ENCODE measurements around the gene SKAP1.

The SKAP1 gene

DNA sequence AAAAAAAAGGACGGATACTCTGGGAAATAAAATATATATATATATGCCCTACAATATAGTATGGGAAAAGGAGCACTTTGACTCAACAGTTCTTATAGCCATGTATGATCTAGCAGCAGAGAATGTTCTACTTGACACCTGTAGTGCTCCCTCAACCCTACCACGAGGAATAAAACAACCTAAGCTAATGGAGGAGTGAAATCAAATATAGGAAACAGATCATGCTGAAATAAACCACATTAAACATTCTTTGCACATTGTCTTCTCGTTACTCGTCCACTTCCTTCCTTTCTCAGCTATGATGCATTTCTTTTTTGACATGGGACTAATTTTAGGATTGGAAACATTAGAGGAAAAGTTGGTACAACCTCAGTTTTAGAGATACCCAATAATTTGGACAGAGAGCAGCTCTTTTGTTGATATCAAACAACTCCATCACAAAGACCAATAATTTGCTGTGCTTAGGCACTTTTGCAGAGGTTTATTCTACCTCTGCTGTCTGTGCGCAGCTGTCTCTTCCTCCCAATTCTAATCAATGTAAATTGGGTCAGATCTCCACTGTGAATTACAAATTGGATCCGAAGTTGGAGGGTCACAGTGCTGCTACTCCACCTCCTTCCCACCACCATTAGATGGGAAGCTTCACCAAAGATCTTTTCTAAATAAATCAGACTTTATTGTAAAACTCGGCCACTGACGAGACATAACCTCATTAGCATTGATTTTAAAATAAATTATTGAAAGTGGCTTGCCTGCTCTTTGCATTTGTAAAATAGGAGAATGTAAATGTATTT is 256.6 kb downstream of the SKAP1 start:
- no peak for DNase-seq (ENCODE audit: low spot score)

DNA sequence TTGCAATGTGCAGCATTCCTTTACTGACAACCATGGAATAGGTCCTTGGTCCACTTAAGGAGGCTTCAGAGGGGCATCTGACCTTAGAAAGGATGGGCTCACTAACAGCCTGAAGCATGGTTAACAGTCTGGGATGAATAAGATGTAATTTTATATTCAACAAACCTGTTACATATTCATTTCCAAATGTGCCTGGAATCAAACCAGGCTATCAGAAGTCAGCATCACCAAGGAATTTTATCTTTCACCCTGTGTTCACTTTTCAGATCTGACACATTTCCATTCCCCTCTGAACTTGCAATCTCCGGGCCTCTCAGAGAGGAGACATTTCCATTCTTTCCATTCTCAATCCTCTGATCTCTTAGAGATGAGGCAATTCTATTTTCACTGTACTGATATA is 260.1 kb downstream of the SKAP1 start:
- no peak for DNase-seq (ENCODE audit: low spot score)

DNA sequence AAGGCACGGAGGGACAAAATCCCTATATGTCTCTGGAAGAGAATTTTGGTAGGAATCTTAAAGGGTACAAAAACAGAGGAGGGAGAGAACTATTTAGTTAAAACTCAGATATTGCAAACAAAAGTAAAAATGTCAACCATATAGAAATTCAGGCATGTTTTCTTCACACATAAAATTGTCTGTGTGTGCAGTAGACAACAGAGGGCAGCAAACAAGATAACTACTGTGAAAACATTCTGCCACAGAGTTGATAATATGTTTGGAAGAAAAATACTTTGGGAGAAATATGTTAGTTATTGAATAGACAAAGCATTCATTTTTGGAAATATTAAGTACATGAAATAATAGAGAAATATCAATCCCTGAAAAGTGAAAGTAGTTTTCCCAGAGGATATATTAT is 266.2 kb downstream of the SKAP1 start:
- no peak for DNase-seq (ENCODE audit: low spot score)

DNA sequence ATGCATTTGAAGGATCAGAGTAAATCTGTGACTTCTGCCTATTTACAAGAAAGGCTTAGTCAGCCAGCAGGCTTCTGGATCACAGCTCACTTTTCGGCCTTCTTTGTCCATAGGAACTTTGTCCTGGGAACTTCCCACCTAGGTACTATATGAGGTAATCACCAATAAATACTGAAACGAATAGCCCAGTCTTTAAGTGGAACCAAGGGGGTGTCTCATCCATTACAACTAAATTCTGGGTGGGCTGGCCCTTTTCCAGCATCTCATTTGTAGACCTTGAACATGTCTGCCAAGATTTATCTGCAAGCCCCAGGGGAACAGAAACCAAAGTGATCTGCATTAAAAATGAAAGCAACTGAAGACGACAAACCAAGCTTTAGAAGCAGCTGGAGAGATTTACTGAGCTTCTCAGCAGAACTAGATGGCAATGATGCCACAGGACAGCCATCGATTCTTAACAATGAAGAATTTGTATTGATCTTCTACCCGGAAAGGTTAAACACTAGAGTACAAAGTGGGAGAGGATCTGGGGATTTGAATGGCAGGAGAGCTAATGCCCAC is 267.0 kb downstream of the SKAP1 start:
- DNase-seq (ENCODE audit: low spot score) = no peak

DNA sequence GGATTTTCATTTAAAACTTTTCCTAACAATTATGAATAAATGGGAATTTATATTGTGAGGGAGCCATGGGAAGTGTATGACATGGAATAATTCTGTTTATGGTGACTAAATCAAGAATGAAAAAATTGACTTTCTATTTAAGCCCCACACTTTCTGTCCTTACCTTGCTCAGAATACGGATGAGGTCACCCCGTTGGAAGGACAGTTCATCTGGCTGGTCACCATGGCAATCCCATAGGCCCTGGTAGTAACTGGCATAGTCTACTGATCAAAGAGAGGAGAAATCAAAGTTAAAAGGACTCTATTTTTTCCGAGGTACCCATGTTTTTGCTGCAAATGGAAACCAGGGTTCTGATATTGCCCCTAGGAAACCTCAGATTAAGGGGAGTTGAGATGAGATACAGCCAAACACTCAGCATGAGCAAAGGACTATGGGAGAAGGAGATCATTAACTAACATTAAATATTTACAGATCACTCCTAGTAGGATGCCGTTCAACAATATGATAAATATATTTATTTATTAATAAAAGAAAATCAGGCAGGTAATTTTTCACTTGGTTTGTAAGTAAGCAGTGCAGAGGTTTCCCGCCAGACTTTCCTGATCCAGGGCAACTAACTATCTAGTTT is 267.6 kb downstream of the SKAP1 start:
- DNase-seq (ENCODE audit: low spot score) = no peak

DNA sequence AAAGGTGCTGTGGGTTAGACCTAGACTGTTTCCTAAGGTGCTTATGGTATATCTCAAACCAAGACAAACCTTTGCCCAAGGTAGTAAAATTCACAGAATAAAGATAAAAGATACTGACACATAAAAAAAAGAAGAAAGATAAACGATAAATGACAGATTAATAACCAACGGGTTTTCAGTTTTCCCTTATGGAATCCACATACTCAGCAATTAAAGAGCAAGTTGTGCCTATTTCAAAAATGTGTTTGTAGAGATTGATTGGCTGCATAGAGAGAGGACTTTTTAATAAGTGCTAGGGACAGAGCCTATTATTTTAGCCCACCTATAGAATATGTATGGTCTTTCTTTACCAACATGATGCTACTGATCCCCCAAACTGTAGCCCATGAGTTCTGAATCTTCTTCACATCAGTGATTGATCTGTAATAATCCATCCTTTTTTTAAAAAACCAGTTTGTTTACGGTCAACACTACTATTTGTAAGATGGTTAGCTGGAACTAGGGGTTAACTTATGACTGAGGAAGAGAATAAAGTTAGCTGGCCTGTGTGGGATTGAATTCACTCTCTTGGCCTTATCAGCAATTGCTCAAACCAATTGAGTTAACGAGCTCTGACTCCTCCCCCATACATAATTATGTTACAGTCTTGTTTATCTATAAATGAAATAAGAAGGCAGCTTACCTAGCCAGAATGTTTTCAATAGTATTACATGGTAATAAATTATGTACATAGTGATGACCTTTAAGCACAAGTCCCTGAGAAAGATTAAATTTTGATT is 268.7 kb downstream of the SKAP1 start:
- no peak for DNase-seq (ENCODE audit: low spot score)

DNA sequence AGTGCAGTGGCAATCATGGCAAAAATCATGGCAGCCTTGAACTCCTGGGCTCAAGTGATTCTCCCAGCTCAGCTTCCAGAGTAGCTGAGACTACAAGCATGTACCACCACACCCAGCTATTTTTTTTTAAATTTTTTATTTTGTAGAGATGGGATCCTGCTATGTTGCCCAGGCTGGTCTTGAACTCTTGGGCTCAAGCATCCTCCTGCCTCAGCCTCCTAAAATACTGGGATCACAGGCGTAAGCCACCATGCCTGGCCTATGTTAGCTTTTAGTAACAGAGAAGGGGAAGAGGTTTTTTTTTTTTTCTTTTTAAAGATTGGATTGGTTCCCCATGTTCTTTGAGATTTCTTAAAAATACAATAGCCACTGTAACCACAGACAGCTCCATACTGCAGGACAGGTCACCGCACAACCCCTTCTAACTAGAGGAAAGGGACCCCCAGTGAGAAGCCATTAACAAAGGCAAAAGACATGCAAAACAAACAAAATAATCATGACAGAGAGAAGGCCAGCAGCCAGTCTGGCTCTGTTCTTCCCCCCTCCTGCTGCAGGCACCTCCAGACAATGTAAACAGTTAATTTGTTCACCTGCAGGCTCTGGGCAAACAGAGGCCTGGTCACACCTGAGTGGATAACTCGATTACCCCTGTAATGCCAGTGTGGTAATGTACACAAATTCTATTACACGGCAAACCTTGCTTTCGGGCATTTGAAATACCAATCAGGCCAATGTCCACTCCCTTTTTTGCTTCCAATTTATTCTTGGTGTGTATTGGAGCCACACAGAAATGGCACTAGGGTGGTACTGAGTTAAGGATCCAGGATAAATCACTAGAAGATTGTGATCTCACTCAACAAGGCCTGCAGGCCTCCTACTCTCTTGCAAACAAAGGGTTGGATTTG is 269.6 kb downstream of the SKAP1 start:
- DNase-seq (ENCODE audit: low spot score) = no peak

DNA sequence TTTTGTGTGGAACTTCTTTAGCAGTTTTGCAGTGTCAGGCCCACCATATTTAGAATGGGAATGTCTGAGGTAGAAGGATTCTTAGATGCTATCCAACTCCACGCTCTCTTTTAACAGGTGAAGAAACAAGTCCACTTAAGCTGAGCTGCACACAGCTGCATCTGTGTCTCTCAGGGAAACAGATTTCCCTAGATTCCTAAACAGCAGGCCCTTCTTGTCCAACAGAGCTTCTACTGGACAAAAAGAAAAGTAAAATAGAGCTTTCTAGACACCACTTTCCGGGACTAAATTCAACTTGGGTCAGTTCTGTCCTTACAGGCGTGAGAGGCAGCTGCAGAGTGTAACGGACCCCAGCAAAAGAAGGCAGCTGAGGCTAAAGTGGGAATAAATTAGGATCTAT is 270.8 kb downstream of the SKAP1 start:
- DNase-seq (ENCODE audit: low spot score) = no peak

DNA sequence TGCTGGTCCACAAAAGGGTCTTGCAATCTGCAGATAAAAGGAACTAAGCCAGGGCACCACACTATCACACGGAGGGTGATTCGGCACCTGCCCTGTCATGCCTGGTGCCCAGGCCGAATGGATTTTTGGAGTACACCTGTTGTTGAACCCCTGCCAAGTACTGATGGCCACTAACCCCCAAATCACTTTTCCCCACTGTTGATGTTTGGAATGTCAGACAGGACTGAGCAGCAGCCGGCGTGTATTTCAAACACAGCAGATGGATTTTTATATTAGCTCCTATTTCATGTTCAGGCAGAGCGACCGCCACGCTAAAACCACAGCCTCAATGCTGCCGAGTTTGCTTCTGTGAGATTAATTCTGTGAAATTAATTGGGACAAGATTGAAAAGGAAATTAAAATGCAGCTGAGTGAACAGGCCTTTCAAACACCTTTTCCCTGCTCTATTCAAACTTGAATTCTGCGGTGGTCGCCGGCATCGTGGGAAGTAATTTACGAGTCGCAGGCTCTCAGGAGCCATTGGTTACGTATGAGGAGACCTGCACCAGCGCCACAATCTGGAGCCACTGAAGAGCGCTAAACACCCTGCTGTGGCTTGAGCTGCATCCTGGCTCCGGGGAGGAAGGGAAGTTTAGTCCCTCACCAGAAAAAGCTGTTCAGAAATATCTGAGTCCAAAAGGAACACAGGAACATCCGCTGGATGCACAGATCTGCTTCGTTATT is 274.0 kb downstream of the SKAP1 start:
- DNase-seq (ENCODE audit: low spot score) = no peak

DNA sequence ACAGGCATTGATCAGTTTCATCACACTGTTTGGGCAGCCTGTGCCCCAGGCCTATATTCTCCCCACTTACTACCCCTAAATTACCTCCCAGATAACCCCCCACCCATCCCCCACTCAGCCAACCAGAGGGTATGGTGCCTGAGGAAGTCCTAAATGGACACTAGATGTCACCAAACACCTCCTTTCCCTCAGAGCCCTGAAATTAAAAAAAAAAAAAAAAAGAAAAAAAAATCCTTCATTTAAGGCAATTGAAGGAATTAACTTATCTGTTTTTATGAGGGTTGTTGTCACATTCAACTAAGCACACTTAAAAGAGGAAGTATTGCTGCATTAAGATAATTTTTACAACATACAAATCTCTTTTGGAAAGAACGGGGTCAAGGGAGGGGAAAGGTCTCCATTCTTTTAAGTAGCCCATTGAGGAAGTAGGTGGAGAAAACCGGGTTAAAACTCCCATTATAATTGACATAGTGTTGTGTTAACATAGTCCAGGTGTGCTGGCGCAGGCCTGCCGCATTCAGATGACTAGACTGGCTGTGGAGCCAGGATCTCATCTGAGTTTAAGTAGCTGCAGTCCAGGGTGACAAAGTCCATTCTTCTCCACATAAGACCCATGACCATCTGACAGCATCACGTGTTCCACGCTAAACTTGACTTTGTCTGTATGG is 276.2 kb downstream of the SKAP1 start:
- no peak for DNase-seq (ENCODE audit: low spot score)

DNA sequence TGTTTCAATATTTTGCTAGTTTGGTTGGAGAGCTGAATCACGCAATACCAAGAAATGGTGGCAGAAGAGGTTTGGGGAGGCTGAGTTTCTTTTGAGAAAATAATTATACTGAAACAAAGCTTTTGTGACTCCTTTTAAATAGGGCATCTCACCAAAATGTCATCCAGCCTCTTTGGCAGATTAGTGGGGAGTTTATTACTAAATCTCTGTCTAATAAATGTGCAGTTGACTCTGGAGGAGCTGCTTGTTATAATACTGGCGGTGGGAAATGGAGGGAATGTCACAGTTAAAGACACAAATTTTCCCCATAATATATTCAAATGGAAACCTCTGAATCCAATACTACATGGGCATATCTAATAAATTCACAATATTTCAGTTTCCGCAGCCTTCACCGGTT is 277.7 kb downstream of the SKAP1 start:
- no peak for DNase-seq (ENCODE audit: low spot score)

DNA sequence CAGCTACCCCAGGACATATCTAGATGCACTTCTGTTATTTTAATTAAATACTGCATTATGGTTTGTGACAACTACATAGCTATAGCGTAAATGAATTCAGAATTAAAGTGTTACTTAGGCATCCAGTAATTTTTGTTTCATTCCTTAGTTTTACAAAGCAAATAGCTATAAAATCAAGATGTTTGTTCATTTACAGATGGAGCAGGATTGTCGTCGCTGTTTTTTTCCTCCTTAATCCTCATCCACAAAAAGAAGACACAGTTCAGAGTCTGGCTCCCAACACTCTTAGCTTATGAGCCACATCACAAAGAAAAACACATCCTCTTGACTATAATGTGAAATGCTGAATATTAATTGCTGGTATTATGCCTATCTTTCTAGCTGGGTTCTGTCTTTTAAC is 278.8 kb downstream of the SKAP1 start:
- DNase-seq (ENCODE audit: low spot score) = no peak

DNA sequence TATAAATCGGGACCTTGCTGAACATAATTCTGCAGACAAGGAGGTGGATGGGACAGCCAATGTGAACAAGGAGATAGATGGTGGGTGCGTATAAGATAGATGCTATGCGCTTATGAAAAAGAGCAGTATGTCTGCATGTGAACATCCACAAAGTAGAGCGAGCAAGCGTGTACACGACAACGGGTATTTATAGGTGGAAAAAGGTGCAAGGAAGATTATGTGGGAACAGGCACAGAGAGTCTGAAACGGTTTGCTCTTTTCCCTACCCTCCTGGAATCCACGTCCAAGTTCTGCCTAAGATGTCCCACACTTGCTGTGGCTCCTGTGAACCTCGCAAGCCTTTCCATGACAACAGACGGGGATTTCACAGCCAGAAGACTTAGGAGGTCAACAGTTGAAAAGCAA is 279.4 kb downstream of the SKAP1 start:
- DNase-seq (ENCODE audit: low spot score) = no peak

DNA sequence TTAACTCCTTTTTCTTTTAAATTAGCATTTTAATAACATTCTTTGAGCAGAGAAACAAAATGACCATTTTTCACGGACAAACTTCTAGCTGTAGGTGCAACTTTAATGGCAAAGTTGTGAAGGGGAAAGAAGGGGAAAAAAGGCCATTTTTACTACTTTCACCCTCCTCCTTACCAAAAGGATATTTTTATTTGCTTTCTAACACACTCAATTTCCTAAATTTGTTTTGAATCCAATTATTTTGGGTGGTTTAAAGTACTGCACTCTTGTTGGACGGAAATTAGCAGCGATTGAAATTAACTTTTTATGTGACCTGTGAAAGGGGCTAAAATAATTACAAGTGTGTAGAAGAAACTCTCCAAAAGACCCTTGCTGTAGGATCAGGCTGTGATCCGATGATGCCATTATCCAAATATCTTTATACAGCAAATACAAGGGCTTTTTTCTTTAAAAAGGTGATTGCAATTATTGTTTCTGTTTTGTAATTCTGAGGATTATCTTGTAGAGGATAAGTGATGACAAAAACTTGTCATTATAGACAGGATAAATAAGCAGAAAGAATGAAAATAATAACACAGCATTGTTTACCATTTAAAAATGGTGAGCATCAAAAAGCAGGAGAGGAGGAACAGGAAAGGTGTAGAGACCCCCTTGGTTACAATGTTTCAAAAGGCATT is 280.1 kb downstream of the SKAP1 start:
- no peak for DNase-seq (ENCODE audit: low spot score)

DNA sequence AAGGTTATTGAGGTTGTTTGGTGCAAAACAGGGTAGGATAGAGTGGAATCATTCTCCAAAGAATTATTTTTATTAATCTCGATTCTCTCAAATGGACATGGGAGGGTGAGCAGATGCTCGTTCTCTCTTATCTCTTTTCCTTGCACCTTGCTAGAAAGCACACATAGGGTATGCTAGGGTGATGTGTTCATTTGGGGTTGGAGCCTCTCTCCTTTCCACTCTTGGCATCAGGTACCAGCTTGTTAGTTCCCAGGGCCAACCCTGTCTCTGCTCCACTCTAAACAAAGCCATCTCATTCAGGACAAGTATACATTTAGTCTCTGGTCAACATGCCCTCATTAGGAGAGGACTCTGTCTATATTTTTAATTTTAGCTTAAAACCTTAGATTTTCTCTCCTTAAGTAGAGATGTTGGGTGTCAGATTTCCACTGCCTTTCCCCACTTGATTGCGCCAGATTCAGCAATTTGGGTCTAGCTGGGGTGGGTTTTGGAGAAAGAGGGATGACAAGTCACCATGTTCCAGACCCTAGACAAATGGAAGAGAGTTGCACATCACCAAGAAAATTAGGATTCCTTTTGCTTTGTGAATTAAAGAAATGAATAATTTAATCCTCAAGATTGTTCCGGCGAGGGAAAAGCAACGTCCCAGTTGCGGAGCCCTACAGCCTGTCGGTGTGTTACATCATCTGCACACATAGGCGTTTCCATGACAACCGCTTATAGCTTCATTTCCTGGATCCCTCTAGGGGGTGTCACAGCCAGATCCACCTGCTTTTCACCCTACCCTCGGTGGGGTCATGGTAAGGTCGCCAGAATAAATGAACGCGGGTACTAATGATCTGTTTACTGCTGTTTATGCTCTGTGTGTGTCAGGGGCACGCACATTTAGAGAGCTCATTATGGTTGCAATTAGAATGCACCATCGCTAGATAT is 280.9 kb downstream of the SKAP1 start:
- no peak for DNase-seq (ENCODE audit: low spot score)

DNA sequence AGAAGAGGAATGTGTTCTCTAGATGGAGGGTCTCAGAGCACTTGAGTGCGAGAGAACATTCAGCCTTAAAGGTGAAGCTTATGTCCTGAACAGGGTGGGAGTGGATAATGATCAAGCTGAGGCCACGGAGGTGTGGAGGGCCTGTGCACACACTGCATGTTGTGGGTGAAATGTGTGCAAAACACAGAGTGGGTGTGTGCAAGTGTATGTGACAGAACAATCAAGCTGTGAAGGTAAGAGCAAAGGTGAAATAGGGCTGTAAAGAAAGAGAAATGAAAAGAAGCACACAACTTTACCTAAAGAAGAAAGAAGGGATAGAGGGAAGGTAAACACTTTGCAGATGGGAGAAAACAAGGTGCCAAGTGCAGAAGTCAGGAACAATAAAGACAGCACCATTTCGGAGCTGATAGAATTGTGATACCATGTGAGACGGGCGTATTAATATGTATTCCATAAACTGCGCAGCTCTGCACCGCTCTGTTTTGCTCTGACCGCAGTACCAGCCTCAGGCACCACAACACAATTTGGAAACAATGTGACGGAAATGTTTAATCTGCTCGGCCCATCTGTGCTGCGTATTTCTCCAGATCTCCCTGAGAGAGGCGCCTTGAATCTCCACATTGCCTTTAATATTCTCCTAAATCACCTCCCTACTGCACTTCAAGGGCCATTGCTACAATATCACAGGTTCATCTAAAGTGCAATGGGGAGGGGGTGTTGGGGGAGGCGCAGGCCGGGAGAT is 281.8 kb downstream of the SKAP1 start:
- no peak for DNase-seq (ENCODE audit: low spot score)

DNA sequence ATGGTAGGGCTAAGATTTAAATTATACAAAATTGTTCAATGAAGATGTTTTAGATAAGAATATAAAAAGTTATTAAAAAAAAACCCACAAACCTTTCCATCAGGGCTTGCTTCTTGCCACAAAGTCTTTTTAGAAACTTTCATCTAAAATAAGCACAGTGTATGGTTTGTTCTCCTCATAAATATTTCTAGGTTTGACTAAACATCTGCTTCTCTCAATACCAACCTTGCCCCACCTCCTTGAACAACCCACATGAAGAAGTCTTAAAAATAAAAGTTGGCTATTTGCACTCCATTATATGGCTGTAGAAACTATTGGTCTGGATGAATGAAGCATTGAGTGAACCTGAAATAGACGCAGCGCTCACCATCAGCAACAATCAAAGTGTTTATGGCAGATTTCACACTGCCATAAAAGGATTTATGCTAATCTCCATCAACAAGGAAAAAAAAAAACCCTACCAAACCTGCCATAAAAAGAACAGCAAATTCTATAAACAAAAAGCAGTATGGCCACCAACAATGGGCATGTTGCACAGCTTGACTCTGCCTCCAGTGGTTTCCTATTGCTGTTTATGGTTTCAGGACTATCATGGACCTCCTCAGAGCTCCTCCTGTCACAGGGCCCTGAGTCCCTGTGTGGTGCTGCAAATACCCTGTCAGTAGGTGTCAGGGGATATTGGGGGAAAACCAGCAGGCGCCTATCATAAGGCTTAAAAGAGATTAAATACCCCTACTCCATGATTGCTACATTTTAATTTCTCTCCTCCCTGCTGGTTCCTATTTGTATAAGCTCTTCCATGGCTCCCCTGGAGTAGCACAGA is 284.8 kb downstream of the SKAP1 start:
- DNase-seq (ENCODE audit: low spot score) = no peak

Measured in CD4-positive, alpha-beta T cell treated with Interleukin-2 at 100 ng/mL for 4 hours (primary cell).